DOHH2 (cell line): ENCODE data around the gene TAMM41.

Experiments
- CTCF ChIP-seq: fragments of 200-600 bp; sonication (generic); IDR thresholded peaks from one replicate; pipeline ENCODE4 v1.5.1; 2014; ENCODE audit warnings: antibody characterized with exemption, mild to moderate bottlenecking, low read depth, low read length; ENCODE audit not compliant: poor library complexity, severe bottlenecking
- EZH2phosphoT487 ChIP-seq: fragments of 200-600 bp; sonication (generic); IDR thresholded peaks from 2 replicates; pipeline ENCODE4 v1.6.1; 2017; ENCODE audit warnings: borderline replicate concordance, mild to moderate bottlenecking, antibody characterized with exemption, low read length, moderate library complexity, mixed read lengths

- TF ChIP-seq CTCF: no peak
- TF ChIP-seq EZH2phosphoT487: no peak
These were observed 76.8 kb downstream of the TAMM41 start for GRCh38 chr3:11769704-11770476.
